ENCODE data around the gene KCNQ1. TPM values are rescaled to one million over a fixed set of nuclear protein-coding genes. Genes with fewer than 3 reads are reported as not detected.
A peak's percentile ranks its signal among the peaks of the same experiment; 100 is the strongest.

Gene KCNQ1
- total RNA-seq, 3 donors from 2014 or later = 15.5 to 44.7 (median 37.4) TPM

GRCh38 chr11:2447951-2448650, 3.3 kb downstream of the KCNQ1 start:
- no peaks in the 10 kb centered on the region for H3K9me3 ChIP-seq
- H3K4me3 ChIP-seq = no peak overlapping the region
- peaks cover 18% of the 10 kb centered on the region for H3K4me1 ChIP-seq (ENCODE audit: low read depth)
- TF ChIP-seq CTCF (IDR thresholded peaks at IDR 0.05) = no peak
- intact Hi-C loops (cut with DNase I, micrococcal nuclease) = no loop called here
- peak in 1 of 3 donors; percentile 31 for DNase-seq
- no peak for ATAC-seq
- no peaks in the 10 kb centered on the region for H3K36me3 ChIP-seq (ENCODE audit: low read depth)

- peak in 1 of 3 donors; percentile 20 for DNase-seq
- H3K9me3 ChIP-seq = no peaks in the 10 kb centered on the region
- H3K4me1 ChIP-seq (ENCODE audit: low read depth) = peaks cover 14% of the 10 kb centered on the region
- H3K36me3 ChIP-seq (ENCODE audit: low read depth) = no peaks in the 10 kb centered on the region
- H3K4me3 ChIP-seq = no peak overlapping the region
- TF ChIP-seq CTCF (IDR thresholded peaks at IDR 0.05) = no peak
- intact Hi-C loops (cut with DNase I, micrococcal nuclease) = no loop called here
- ATAC-seq = no peak
Observed at GRCh38 chr11:2448661-2449547, 4.1 kb downstream of the KCNQ1 start.

- DNase-seq = peak in 1 of 3 donors; percentile 24
- Histone ChIP-seq H3K4me1 (ENCODE audit: low read depth) (peaks cover 14% of the 10 kb centered on the region), H3K9me3 (no peaks in the 10 kb centered on the region), H3K4me3 (no peak overlapping the region), H3K36me3 (ENCODE audit: low read depth) (no peaks in the 10 kb centered on the region)
- ATAC-seq = no peak
- TF ChIP-seq CTCF (IDR thresholded peaks at IDR 0.05) = no peak
- intact Hi-C loops (cut with DNase I, micrococcal nuclease) = no loop called here
Observed at GRCh38 chr11:2449548-2450320, 4.9 kb downstream of the KCNQ1 start.

GRCh38 chr11:2450321-2451041, 5.7 kb downstream of the KCNQ1 start:
- ATAC-seq (no peak), DNase-seq (peak in 1 of 3 donors; percentile 20)
- intact Hi-C loops (cut with DNase I, micrococcal nuclease) = no loop called here
- H3K4me3 ChIP-seq = no peak overlapping the region
- H3K4me1 ChIP-seq (ENCODE audit: low read depth) = peaks cover 14% of the 10 kb centered on the region
- TF ChIP-seq CTCF (IDR thresholded peaks at IDR 0.05) = no peak
- H3K9me3 ChIP-seq = no peaks in the 10 kb centered on the region
- H3K36me3 ChIP-seq (ENCODE audit: low read depth) = no peaks in the 10 kb centered on the region

- TF ChIP-seq CTCF (IDR thresholded peaks at IDR 0.05) = no peak
- peak in 1 of 3 donors; percentile 23 for DNase-seq
- intact Hi-C loops (cut with DNase I, micrococcal nuclease) = no loop called here
Observed at GRCh38 chr11:2451336-2451735, 6.5 kb downstream of the KCNQ1 start.

More at GRCh38 chr11:2451336-2451735, 6.5 kb downstream of the KCNQ1 start:
- Histone ChIP-seq H3K4me1 (ENCODE audit: low read depth) (peaks cover 8% of the 10 kb centered on the region), H3K4me3 (no peak overlapping the region), H3K9me3 (no peaks in the 10 kb centered on the region), H3K36me3 (ENCODE audit: low read depth) (no peaks in the 10 kb centered on the region)
- ATAC-seq = no peak
